GM18520 (cell line): ENCODE data around the gene BMP2.
A peak's percentile ranks its signal among the peaks of the same experiment; 100 is the strongest.

Source experiments
- ATAC-seq: cut with Tn5 transposase; IDR thresholded peaks from one replicate; pipeline ENCODE4 v1.9.1; 2021; ENCODE audit not compliant: unreplicated experiment

The BMP2 gene

GRCh38 chr20:6767536-6768227, at the start of gene BMP2:
BMP2 (plus strand) TSS chr20:6767686; CDS start chr20:6770127, 2,441 bp downstream.
- ATAC-seq = peak; percentile 35

DNA sequence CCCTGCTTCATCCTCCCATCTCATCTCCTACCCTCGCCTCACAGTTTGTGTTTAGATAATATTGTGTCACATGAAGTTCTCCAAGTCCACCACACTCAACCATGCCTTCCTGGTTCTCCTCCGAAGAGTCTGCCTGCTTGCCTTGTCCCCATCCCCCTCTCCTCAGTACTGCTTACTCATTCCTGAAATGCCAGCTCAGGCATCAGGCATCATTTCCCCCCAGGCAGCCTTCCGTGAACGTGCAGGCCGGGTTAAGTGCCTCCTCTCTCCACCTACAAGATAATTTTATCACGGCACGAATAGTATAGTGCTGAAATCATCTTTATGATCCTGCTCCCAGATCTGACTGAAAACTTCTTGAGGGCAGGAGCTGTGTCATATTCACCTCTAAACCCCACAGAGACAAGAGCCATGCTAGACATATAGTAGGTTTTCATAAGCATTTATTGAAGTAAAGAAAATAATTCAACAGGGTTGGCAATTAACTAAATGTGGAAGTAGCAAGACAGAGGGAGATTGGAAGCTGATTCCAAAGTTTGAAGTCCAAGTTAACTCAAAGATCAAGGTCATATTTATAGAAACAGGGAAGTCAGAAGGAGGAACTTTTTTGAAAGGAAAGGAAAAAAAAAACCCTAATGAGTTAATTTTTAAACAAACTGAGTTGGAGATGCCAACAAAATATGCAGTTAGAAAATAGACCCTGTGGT, 48.7 kb upstream of the BMP2 start:
- no peak for ATAC-seq

GRCh38 chr20:6719369-6719721, 48.1 kb upstream of the BMP2 start:
- ATAC-seq = no peak

DNA sequence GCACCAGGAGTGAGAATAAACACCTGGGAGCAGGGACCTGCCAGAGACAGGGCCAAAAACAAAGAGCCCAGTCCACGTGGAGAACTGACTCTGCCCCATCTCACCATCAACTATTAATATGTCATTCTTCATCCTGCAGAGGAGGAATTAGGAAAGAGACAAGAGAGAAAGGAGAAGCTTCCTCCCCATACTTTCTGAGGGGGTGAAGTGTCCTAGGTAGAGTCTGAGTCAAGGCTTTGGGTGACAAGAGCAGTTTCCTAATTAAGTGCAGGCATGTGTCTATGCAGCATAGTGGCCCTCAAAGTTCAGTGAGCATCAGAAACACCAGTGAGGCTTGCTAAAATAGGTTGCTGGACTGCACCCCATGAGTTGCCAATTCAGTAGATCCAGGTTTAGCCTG, 40.7 kb upstream of the BMP2 start:
- ATAC-seq = no peak

GRCh38 chr20:6730672-6731328, 36.7 kb upstream of the BMP2 start:
- no peak for ATAC-seq

- no peak for ATAC-seq
Measured at GRCh38 chr20:6732001-6732447, 35.5 kb upstream of the BMP2 start.

DNA sequence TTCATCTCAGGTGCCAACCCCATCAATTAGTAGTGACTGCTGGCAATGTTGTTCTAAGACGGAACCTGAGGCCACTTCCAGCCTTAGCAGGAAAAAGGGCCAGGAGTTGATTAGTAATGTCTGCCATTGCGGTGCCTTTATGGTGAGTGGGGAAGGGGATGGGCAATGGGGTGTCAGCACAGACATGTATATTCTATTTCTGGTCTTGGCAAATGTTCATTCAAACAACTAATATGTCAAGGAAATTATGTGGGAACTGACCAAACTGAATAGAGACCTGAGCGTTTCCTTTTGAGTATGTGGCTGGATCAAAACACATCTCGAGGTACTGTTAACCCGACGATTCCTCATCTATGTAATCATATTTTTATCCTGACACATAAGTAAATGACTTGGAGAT, 34.6 kb upstream of the BMP2 start:
- ATAC-seq = no peak

DNA sequence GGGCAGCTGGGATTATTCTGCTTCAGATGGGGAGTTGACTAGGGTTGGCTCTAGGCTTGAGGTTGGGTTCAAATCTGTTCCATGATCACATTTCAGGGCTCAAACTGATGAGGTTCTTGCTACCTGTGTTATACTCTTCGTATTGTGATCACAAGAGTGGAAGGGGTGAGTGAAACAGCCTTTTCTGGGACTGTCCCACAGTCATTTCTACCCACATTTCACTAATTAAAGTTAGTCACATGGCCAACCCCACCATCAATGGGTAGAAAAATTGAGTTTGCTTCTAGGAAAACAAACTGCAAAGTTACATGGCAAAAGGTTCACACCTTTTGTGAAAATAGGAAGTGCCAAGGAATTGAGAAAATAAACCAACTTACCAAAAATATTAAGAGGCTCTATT, 33.5 kb upstream of the BMP2 start:
- no peak for ATAC-seq

DNA sequence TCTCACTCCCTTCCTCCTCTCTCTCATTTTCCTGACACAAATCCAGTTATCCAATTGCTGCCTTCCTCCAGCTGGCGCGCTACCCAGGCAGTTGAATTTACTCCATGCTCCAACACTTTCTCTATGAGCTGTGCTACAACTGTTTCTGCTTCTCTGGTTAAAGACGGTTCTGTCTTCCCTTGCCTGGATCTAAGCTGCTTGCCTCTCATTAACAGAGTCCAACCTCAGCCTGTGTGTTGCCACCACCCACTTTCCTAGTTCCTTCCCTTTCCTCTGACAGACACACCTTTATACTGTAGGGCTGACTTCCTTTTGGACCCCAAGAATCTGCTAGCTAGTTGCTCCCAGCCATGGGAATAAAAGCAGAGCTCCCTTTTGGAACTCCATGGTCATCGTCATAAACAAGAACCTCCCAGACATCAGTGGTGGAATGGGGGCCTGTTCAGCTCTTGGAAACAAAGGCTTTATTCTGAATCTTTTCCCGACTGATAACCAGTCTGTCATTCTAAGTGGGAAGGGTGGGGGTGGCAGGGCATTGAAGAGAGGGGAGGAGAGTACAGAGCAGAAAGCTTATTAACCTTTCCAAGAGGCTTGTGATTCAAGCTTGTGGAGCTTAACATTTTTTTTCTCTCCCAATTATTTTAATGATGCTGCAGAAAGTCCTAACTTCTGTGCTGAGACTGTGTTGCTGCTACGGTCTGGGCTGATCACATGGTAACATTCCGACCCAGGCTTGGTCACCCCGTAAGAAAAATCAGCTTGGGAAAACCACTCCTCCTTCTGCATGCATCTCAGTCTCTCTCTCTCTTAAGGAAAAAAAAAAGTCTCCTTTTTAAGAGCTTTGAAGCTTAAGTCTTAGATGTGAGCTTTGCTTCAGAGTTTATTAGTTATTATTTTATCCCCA, 31.3 kb upstream of the BMP2 start:
- ATAC-seq = no peak

- ATAC-seq = no peak
Measured at GRCh38 chr20:6739406-6739805, 28.1 kb upstream of the BMP2 start.

DNA sequence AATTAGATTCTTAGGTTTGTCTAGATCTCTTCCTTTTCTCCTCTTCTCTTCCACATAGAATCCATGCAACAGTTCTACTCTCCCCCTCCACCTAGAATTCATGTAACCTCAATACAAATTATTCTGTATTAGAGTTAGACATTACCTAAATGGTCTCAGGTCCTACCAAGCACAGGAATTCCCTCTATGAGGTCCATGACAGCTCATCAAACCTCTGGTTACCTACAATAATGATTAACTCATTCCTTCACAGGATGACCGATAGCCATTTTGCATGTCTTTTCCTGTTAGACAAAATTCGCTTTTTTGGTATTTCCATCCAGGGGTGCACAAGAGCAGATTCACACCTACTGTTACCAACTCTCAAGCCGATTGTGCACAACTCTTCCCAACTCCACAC, 27.4 kb upstream of the BMP2 start:
- ATAC-seq = no peak

DNA sequence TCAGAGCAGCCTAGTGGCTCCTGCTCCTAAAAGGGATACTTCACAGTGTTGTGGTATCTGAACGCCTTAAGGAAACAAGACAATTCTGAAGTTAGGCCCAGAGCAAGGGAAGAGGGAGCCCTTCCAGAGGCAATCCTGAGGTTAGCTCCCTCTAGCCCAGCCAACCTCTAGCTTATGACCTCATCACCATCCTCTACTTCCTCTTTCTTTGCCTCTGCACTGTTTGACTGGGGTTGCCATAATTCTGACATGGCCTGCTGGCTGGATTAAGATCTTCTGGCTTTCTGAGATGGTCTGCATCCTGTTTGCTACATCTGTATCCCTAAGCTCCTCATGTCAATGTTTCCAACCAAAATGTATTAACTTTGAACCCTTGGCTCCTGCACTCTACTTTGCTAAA, 23.3 kb upstream of the BMP2 start:
- no peak for ATAC-seq

DNA sequence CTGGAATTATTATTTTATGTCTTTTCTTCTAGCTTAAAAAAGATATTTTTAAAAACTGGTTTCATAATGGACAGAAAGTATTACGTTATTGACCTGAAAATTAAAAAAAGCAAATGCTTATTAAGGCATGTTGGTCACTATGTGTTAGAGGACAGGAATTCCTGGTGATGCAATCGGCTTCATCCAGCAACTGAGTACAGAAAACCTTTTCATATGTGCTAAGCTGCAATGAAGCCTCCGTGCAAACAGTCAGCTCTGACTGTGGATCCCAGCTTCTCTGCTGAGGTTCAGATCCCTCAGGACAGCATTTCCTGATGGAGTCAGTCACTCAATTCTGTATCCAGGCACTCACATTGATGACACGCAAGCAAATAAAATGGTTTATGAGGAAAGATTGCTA, 22.7 kb upstream of the BMP2 start:
- ATAC-seq = no peak

- no peak for ATAC-seq
Measured at GRCh38 chr20:6746901-6747609, 20.4 kb upstream of the BMP2 start.

GRCh38 chr20:6750438-6750837, 17.0 kb upstream of the BMP2 start:
- no peak for ATAC-seq

GRCh38 chr20:6756693-6757595, 10.5 kb upstream of the BMP2 start:
- ATAC-seq = no peak

DNA sequence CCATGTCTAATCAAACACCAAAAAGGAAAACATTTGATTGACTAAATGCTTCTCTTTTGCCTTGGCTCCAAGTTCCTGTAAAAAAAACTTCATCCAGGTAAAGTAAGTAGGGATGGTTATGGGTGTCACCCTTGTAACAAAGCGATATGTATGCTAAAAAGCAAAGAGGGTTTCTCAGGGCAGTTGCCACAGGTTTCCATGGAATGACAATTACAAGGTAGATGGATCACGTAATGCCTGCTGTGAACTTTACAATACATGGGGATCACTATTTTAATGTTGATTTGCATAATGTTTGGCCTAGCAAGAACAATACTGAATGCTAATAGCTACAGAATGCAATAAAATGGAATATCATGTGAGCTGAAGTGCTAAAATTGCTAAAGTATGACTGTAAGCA, 2.9 kb upstream of the BMP2 start:
- no peak for ATAC-seq

GRCh38 chr20:6765469-6766058, 1.9 kb upstream of the BMP2 start:
- no peak for ATAC-seq

- no peak for ATAC-seq
Measured at GRCh38 chr20:6766433-6766832, 1.1 kb upstream of the BMP2 start.
